NB4 (cell line): ENCODE data around the gene ARHGEF17.

ENCODE experiments used
- DNase-seq: peaks from one replicate; pipeline ENCODE4 v3.0.0; 2010; ENCODE audit warnings: low read depth
- H3K4me3 ChIP-seq: one replicate; pipeline ENCODE4 v1.5.1; 2011; ENCODE audit warnings: mild to moderate bottlenecking, low read depth, low read length, moderate library complexity
- MYC ChIP-seq: IDR thresholded peaks from 2 replicates; pipeline ENCODE4 v1.6.1; 2011; ENCODE audit warnings: low read depth, low read length
- POLR2A ChIP-seq: IDR thresholded peaks from 2 replicates; pipeline ENCODE4 v1.6.1; 2011; ENCODE audit warnings: mild to moderate bottlenecking; ENCODE audit not compliant: insufficient read length; ENCODE audit errors: extremely low read depth
- TF ChIP-seq, protein P1 (sequence below): IDR thresholded peaks from one replicate; pipeline ENCODE4 v1.5.1; 2012; ENCODE audit warnings: low read depth, low read length
- TF ChIP-seq, protein P2 (sequence below): IDR thresholded peaks from 2 replicates; pipeline ENCODE4 v1.6.1; 2011; ENCODE audit warnings: low read depth, low read length

Gene ARHGEF17

GRCh38 chr11:73265278-73265810, 42.7 kb upstream of the ARHGEF17 start:
- no peak for DNase-seq
- no peak overlapping the region for H3K4me3 ChIP-seq
- TF ChIP-seq, protein P1, sequence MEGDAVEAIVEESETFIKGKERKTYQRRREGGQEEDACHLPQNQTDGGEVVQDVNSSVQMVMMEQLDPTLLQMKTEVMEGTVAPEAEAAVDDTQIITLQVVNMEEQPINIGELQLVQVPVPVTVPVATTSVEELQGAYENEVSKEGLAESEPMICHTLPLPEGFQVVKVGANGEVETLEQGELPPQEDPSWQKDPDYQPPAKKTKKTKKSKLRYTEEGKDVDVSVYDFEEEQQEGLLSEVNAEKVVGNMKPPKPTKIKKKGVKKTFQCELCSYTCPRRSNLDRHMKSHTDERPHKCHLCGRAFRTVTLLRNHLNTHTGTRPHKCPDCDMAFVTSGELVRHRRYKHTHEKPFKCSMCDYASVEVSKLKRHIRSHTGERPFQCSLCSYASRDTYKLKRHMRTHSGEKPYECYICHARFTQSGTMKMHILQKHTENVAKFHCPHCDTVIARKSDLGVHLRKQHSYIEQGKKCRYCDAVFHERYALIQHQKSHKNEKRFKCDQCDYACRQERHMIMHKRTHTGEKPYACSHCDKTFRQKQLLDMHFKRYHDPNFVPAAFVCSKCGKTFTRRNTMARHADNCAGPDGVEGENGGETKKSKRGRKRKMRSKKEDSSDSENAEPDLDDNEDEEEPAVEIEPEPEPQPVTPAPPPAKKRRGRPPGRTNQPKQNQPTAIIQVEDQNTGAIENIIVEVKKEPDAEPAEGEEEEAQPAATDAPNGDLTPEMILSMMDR = no peak
- no peak for TF ChIP-seq MYC
- TF ChIP-seq POLR2A = no peak
- TF ChIP-seq, protein P2, sequence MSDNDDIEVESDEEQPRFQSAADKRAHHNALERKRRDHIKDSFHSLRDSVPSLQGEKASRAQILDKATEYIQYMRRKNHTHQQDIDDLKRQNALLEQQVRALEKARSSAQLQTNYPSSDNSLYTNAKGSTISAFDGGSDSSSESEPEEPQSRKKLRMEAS = no peak

- H3K4me3 ChIP-seq = no peak overlapping the region
- TF ChIP-seq MYC = no peak
- TF ChIP-seq, protein P2 = no peak
- no peak for TF ChIP-seq POLR2A
- TF ChIP-seq, protein P1 = no peak
- DNase-seq = no peak
Observed at GRCh38 chr11:73265853-73266645, 42.0 kb upstream of the ARHGEF17 start.

- DNase-seq = no peak
- H3K4me3 ChIP-seq = no peak overlapping the region
- TF ChIP-seq, protein P1 = no peak
- TF ChIP-seq MYC (no peak), POLR2A (no peak)
- TF ChIP-seq, protein P2 = no peak
Observed at GRCh38 chr11:73266646-73267020, 41.4 kb upstream of the ARHGEF17 start.

DNA sequence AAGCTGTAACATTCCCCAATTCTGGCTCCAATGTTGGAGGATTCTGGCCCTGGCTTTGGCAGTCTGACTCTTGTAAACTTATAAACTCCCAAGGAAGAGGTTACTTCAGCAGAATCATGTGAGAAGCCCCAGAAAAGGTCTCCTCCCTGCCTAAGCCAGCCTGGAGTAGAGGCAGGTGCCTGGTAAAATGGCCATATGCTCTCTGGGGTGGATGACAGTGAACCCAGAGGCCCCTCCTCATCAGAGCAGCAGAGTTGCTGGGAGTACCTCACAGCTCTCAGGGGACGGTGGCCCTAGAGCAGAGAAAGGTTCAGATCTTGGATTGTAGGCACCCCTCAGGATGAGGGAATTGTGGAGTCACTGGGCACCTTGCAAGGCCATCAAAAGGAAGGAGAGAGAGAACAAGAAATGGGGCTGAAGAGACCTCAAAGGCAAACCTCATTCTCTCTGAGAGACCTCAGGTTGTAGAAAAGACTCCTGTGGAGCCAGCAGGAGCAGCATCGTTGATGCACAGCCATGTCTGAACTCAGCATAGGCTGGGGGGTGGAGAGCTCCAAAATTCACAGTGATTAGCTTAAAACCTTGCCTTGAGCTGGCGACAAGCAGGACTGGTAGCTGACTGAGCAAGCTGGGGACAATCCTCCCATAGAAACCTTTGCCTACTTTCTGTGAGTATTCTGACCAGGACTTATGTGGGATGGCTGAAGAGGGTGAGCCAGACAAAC, 40.8 kb upstream of the ARHGEF17 start:
- no peak overlapping the region for H3K4me3 ChIP-seq
- TF ChIP-seq POLR2A (no peak), MYC (no peak)
- TF ChIP-seq, protein P2 = no peak
- TF ChIP-seq, protein P1 = no peak

GRCh38 chr11:73267906-73268540, 40.1 kb upstream of the ARHGEF17 start:
- TF ChIP-seq POLR2A (no peak), MYC (no peak)
- TF ChIP-seq, protein P1 = no peak
- TF ChIP-seq, protein P2 = no peak
- no peak overlapping the region for H3K4me3 ChIP-seq
- DNase-seq = no peak

More for the DNA sequence above, 40.8 kb upstream of the ARHGEF17 start:
- DNase-seq = no peak
